HuH-7.5 (cell line): ENCODE results near the gene ERCC1.

Source experiments
- DNase-seq: peaks from one replicate; pipeline ENCODE4 v3.0.0; 2011; ENCODE audit warnings: low spot score

Gene ERCC1

DNA sequence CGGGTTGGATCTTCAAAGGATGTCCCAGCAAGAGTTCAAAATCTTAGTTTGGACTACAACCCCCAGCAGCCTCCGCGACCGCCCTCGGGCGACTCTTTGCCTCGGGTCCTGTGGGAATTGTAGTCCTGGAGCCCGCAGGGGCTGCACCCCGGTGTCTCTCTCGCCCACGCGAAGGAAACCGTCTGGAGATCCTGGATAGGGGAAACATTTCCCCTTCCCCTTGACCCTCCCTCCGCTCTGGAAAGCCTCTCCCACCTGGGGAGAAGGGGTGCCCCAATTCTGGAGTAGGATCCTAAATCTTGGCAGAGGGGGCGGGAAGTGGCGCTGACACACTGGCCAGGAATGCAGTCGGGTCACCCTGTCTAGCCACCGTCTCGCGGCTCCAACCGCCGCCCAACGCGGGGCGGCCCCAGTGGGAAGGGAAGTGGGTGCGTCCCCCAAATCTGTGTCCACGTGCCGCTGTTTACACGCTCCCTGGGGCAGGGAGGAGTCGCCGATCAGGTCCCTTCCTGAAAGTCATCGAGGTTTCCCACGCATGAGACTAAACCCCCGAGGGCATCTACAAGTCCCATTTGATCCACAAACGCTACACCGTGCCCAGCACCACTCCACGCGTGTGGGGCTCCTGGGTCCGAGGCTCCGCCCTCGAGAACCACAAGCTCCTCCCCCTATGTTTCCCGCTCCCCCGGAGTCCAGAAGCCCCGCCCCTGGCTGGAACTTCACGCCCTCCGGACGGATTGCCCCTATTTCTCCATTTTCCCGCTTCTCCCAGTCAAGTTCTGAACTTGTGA lies 18.1 kb downstream of the ERCC1 start:
- DNase-seq: peak; percentile 95

DNA sequence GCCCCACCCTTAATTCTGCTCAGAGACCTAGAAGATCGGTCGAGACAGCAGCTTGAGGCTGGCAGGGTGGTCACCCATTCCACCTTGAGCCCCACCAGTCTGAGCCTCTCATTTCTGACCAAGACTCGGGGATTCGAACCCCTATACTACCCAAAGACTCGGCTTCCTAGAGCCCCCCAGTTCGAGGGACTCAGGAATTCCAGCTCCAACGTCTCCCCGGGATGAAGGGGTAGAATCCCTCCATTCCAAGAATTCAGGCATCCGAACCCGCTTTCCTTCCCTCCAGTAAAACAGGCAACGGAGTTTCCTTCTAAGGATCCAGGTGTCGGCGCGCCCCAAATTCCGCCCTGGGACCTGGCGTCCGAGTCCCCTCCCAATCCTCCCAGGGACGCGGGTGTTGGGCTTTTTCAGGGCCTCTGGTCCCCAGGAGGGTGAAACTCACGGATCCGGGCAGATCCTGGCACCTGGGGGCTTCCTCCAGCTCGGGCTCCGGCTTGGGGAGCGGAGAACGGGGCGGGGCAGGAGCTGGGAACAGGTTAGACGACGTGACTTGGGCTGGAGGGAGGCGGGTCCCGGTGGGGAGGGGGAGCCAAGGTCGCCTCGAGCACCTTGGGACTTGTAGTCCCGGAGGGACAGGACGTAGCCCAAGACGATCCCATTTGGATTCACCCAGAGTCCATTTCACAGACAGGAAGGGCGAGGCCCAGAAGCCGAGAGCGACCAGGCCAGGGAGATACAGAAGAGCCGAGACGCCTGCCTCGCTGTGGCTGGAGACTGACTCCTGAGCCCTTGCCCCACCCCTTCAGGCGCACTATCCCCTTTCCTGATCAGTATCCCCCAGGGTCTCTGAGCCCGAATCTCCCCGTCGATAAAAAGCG lies 18.9 kb downstream of the ERCC1 start, which contains the start of gene PPP1R13L:
Gene PPP1R13L, minus strand, starts transcription at position 513 of the 878 bp plus-strand sequence. CDS start 6,751 bp downstream, outside the sequence.
- peak; percentile 97 for DNase-seq

DNA sequence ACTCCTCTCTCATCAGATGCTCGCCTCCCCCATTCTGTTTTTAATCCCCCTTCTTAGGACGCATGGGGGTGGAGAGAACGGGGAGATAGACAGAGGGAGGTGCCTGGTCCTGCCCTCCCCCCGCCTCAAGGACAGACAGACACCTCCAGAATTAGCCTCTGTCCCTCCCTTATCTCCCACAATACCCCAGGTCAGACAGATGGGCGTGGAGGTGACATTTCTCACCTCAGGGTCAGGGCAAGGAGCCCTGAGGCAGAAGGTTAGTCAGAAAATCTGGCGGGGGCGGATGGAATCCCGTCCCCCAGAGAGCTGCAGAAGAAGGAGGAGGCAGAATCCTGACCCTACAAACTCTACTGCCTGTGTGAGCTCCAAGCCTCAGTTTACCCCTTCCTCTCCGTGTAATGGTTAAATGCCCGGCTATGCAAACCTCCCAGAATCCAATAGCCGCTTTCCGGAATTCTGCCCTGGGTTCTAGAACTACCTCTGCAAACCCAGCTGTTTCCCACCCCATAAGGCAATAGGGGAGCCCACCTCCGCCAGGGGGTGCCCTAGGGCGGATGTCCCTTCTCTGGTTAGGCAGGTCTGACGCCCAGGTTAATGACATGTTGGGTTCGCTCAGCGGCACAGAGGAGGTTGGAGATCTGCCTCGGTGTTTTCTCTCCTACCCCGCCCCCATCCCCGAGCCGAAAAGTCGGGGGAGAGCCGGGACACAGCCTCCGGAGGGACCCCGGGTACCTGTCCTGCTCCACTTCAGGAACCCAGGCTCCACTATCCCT lies 19.7 kb downstream of the ERCC1 start:
- peak; percentile 90 for DNase-seq

DNA sequence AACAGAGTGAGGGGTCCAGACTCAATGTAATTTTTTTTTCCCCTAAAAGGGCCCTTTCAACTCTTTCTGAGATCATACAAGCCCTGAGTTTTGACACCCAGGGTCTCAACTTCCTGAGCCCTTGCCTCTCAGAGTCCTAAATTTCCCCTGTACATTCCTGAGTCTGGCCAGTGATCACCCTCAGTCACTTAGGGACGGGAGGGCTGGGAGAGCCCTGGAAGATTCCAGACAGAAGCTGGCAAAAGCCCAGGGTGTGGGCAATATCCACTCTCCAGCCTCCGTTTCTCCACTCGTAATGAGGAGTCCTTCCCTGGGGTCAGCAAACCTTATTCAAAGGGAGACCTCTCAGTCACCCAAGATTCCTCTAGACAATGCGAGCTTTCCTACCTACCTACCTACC lies 20.4 kb downstream of the ERCC1 start:
- DNase-seq: no peak

DNA sequence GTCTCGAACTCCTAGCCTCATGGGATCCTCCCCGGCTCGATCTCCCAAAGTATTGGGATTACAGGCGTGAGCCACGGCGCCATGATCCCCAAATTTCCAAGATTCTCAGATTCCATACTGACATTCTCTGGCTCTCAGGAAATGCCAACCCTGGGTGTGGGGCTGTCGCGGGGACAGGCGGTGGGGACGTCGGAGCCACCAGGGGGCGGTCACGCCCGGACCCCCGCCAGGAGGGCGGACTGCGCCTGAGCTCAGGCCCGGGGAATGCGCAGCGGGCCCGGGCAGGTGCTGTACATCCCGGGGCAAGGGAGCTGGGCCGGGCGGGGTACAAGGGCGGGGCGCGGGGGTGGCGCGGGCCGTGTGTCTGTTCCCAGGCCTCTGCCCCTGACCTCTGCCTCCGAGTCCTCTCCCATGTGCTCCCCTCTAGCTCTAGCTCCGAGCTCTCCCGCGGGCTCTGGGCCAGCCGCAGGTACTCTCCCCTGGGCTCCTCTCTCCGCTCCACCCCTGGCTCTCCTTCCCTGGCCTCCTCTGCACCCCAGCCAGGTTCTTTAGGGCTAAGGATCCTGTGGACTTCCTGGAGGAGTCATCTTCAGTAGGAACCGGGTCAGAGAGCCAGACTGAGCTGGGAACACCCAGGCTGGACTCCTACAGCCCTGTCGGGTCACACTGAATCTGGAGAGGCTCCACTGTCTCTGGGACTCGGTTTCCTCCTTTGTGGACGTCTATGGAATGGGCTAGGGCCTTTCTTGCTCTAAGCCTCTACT lies 21.2 kb downstream of the ERCC1 start:
- DNase-seq: peak; percentile 88

DNA sequence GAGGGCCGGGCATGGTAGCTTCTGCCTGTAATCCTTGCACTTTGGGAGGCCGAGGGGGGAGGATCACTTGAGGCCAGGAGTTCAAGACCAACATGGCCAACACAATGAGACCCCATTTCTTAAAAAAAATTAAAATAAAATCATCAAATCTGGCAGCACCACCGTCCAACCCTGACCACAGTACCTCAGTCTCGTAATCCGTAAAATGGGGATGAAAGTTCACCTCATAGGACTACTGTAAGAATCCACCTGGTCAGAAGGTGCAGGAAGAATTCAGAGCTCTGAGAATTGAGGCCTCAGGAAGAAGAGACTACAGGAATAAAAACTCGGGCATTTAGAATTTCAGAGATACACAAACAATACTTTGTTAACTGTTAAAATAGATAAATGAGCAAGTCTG lies 21.9 kb downstream of the ERCC1 start:
- DNase-seq: no peak

DNA sequence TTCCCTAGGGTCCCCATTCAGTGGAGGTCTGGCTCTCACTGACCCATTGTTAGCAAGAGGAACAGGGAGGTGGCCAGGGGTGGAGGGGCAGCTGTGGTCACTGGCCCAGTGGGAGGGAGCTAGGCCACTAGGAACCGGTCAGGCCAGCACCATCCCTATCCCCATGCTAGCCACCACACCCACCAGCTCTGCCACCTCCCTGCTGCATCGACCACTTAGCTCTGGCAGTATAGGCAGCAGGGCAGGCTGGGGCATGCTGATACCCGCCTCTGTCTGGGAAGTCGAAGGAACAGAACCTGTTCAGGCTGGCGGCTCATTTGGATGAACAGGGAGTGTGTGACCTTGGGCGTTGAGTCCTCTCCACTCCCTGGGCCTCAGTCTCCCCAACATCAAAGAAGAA lies 23.5 kb downstream of the ERCC1 start:
- no peak for DNase-seq

DNA sequence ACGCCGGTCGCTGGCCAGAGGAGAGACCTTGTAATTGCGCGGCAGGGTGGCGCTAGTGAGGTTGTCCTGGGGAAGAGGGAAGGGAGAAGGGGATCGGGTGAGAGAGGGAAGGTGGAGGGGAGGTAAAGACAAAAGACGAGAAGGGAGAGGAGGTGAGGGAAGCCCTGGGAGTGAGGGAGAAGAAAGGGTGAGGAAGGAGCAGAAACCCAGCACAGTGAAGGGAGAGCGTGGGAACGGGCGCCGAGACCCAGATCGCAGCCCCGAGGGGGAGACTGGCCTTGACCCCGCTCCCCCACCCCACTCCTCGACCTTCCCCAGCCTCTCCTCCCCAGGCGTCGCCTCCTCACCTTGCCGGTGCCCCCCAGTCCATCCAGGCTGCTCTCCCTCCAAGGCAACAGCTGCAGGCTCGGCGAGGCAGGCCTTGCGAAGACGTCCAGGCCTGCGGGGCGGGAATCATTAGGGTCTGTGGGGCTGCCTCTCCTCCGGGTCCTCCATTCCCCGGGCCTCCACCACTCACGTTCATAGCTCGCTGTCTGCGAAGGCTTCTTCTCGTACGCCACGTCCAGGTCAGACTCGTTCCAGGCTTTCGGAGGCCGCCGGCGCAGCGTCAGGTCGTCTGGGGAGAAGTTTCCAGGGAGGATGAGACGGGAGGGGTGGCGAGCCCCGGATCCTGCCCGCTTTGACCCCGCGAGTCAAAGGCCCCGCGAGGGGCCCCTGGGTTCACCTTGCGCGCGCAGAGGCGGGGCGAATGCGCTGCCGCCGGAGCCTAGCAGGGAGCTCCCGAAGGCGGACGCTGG lies 27.7 kb downstream of the ERCC1 start:
- no peak for DNase-seq

DNA sequence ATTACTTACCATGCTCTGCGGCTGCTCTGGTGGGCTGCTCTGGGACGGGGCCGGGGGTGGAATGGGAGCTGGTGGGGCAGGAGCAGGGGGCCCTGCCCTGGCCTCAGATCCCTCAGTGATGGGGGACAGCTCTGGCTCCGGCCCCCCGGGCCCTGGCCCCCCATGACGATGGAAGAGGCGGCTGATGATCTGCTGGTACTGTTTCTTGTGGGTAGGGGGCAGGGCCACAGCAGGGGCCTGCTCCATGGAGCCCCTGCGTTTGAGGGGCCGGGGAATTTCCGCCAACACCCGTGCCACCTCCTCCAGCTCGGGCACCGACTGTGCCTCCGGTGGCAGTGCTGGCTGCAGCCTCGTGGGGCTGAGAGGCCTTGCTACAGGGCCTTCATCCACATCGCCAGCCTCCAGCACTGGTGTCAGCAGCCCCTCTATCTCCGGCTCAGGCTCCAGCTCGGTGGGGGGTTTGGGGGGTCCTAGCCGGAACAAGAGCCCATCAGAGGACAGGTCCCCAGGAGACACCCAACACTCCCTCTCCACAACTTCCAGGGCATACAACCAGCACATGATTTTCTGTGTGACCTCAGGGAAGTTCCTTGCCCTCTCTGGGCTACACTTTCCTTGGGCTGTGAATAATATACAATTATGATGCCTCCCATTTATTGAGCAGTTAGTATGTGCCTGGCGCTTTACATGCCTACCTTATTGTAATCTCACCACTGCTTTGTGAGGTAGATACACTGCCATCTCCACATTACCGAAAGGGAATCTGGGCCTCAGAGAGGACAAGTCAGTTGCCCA lies 31.6 kb downstream of the ERCC1 start:
- DNase-seq: no peak

DNA sequence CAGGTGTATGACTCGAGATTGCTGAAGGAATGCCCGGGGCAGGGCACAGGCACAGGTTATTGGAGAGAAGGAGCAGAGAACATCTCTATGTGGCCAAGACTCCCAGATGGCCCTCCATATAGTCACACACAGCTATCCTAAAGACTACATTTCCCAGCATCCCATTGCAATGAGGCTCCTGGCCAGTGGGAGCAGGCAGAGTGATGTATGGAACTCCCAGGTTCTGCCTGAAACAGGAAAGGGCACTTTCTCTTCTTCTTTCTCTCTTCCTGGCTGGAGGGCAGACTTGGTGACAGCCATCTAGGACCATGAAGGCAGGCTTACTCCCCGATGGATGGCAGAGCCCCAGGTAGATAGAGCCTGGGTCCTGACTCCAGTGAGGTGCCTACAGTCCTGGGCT lies 32.4 kb downstream of the ERCC1 start:
- DNase-seq: peak; percentile 57

DNA sequence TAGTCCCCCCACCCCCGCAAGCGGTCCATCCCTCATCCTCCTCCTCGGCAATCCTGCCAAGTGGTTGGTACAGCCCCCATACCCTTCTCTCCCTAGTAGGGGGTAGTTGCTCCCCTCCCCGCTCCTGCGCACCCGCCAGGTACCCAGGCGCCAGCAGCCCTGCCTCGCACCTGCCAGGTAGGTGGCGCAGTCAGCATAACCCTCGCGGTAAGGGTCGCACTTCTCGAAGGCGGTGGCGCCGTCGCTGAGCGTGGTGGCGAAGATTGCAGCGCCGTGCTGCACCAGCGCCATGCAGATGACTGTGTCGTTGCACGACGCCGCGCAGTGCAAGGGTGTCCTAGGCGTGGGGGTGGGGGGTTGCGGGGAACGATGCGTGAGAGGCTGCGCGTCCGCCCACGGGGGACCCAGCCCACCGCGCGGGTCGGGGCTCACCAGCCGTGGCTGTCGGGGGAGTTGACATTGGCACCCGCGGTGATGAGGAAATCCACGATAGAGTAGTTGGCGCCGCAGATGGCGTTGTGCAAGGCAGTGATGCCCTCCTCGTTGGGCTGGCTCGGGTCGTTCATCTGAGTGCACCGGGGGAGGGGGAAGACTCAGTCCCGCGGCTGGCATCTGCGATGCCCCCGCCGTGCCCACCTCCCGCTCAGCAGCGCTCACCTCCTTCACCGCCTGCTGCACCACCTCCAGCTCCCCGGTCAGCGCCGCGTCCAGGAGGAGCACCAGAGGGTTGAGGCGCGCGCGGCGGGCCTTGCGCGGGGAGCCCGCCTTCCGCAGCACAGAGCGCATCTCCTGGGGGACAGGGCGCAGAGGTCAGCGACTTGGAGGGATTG lies 38.1 kb downstream of the ERCC1 start:
- no peak for DNase-seq

DNA sequence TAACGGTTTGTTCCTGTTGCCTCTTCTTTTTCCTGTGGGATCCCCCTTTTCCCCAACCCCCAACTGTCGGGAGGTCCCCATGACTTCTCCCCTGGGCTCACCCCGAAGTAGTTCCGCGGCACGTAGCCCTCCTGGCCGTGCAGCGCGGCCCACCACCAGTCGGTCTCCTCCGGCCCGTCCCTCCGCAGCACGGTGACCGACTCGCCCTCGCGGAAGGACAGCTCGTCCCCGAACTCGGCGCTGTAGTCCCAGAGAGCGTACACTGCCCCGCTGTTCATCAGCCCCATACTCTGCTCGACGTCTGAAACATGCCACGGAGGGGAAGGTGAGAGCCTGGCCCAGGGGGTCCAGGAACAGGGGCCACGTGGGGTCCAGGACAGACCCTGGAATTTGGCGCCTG lies 41.3 kb downstream of the ERCC1 start:
- DNase-seq: no peak

DNA sequence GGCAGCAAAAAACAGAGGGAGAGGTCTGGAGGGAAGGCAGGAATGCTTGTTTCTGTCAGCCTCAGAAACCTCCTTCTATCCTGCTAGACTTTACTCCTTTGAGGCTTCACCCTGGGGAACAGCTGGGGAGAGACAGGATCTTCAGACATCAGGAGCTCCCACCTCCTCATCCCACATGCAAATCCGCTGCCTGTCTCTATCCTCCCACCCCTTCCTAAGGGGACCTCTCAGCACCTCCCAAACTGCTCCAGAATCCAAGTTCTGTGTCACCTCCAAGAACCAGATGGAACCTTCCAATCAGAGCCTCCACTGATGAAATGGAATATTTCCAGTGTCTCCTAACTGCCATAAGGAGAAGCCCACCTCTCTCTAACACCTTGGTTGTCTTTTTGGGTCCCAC lies 43.6 kb downstream of the ERCC1 start:
- no peak for DNase-seq

DNA sequence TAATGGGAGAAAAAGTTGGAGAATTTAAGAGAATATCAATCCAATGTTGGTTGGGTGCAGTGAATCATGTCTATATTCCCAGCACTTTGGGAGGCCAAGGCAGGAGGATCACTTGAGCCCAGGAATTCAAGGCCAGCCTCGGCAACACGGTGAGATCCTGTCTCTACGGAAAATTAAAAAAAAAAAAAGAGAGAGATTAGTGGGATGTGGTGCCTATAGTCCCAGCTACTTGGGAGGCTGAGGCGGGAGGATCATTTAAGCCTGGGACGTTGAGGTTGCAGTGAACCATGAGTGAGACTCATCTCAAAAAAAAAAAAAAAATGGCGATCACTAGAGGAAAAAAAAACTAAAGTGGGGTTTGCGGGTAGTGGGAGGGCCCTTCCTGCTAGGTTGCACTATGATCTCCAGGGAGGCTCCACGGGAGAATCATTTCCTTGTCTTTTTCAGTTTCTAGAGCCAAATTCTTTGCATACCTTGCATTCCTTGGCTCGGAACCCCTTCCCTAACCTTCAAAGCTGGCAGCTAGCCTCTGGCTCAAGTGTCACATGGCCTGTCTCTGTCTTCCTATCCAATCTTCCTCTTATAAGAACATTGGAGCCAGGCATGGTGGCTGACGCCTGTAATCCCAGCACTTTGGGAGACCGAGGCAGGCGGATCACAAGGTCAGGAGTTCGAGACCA lies 47.5 kb downstream of the ERCC1 start:
- DNase-seq: peak; percentile 63

DNA sequence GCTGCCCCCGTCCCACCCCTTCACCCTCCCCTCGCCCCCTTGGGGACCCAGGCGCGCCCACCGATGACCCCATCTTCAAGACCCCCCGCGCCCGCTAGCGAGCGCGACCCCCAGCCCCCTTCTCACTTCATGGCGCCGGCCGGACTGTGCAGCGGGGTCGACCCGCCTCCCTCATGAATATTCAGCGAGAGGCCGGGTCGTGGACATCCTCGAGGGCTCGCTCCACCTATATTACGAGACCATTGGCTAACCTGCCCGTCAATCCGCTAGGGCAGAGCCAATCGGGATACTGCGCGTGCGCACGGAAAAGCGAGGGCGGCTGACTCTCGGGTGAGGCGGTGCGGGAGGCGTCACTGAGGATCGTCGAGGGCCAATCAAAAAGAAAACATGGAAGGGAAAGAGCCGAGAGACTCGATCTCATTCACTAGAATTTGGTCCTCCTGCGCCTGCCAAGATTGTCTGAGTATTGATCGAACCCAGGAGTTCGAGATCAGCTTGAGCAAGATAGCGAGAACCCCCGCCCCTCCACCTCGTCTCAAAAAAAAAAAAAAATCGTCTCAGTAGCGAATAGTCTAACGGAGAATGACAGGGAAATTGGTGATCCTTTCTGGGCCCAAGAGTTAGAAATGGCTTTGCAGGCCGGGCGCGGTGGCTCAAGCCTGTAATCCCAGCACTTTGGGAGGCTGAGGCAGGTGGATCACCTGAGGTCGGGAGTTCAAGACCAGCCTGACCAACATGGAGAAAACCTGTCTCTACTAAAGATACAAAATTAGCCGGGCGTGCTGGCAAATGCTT lies 53.1 kb downstream of the ERCC1 start, which contains the start of gene ERCC2:
Gene ERCC2, minus strand, starts transcription at position 164 of the 795 bp plus-strand sequence. Its CDS starts 33 bp downstream, at position 131.
- peak; percentile 100 for DNase-seq

DNA sequence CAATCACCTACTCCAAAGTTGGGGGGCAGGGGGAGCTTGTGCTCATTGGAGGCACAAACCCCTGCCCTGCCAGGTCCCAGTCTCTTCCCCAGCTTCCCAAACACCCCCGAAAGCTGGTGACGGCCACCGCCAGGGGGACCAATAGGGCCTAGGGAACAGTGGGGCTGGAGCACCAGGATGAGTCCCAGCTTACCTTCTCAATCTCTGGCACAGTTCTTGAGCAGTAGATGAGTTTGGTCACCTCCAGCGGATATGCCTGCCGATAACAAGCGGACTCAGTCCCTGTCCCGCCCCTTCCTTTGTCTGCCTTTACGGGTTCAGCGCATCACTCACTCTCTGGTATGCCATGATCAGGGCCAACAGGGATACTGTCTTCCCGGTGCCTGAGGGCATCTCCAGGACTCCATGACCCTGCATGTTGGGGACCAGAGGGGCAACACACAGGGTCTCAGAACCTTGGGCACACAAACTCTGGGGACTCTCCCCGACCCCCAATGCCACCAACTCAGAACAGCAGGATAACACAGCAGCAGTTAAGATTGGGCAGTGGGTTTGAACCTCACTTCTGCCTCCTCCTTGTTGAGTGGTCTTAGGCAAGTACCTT lies 54.9 kb downstream of the ERCC1 start:
- DNase-seq: no peak

DNA sequence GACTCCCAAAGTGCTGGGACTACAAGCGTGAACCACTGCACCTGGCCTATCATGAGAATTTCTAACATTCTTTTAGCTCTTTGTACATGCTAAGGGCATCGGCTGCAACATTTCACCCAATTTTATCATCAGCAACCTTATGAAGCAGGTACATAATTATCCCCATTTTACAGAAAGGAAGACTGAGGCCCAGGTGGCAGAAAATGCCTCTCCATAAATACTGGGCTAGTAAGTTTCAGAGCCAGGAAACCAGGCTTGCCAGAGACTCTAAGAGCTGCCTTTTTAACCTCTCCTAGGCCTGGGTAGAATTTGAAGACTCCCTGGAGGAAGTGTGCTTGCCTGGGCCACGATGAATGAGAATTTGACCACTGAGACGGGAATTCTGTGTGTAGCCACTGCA lies 55.6 kb downstream of the ERCC1 start:
- no peak for DNase-seq
